NCI-H345 treated with DMSO at 0.1 percent for 48 hours (cell line): Measurements from ENCODE around the gene OR2L8.

ENCODE experiments used
- DNase-seq: peaks from one replicate; lab custom pipeline; 2025; ENCODE audit not compliant: unreplicated experiment; lab: John Stamatoyannopoulos, UW

The OR2L8 gene

GRCh38 chr1:247966532-247967204 lies 18.0 kb downstream of the OR2L8 start:
- DNase-seq = no peak

GRCh38 chr1:247992986-247993385 lies 44.3 kb downstream of the OR2L8 start:
- DNase-seq = no peak

DNA sequence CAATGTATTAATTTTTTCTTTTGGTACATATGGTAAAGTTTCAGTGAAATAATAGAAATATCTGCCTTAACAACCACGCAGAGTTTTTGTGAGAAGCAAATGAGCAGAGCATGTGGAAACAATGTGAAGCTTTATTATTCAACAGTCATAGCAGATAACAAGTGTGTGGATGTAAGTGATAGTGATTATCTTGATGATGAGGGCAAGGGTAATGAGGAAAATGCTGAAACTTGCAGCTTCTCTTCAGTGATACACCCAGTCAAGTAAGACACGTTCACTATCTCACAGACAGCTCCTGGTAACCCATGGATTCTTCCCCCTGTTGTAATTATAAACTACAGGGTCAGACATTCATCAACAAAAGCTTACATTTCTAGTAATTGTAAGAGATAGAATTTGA lies 50.2 kb downstream of the OR2L8 start:
- DNase-seq = no peak
